ENCODE data around the gene CTBP1. TPM values are rescaled to one million over a fixed set of nuclear protein-coding genes. Genes with fewer than 3 reads are reported as not detected.

The CTBP1 gene
- total and polyA plus RNA-seq, 2 experiments from 2014 or later, result 40.1 to 160 TPM

- peak overlapping the region; percentile 20; the same call in 1 of the 2 replicates for H2AFZ ChIP-seq
- no peak overlapping the region for H3K4me2 ChIP-seq (ENCODE audit: unreplicated experiment)
- no peaks in the 10 kb centered on the region for H3K79me2 ChIP-seq (ENCODE audit: insufficient read depth)
- whole genome bisulfite sequencing, 2 experiments (ENCODE audit: low coverage in 1 of 2, low lambda C conversion rate in 2 of 2, missing lambda C conversion rate in 2 of 2), result 8 to 9% methylated on average over 45 to 82 of the region's 88 CpGs
- H4K20me1 ChIP-seq (ENCODE audit: insufficient read depth), result no peaks in the 10 kb centered on the region
- no peaks in the 10 kb centered on the region for H3F3A ChIP-seq (ENCODE audit: insufficient read depth)
- no peaks in the 10 kb centered on the region for H3K9me3 ChIP-seq (ENCODE audit: low read depth)
- peaks cover 10% of the 10 kb centered on the region for H3K27me3 ChIP-seq (replicated peaks; ENCODE audit: insufficient read depth)
- H3K4me3 ChIP-seq, result 0 out of 2 replicates have a peak overlapping the region, but pooled peaks have one; percentile 26
- peak; percentile 43 for DNase-seq
- H3K27ac ChIP-seq, result no peak overlapping the region
- TF ChIP-seq EZH2phosphoT487 (IDR thresholded peaks at IDR 0.05; ENCODE audit: insufficient read depth, low read depth), result no peak
- TF ChIP-seq EZH2 (IDR thresholded peaks at IDR 0.05; ENCODE audit: insufficient read depth, poor library complexity, severe bottlenecking), result peak; percentile 91
- in situ Hi-C loops (cut with MboI), result no loop called here
- H3K4me1 ChIP-seq (ENCODE audit: insufficient read depth), result peaks cover 5% of the 10 kb centered on the region; the same call in 1 of the 2 replicates
- no peak overlapping the region for H3K9ac ChIP-seq
- no peaks in the 10 kb centered on the region for H3K36me3 ChIP-seq (ENCODE audit: low read depth)
- H3K9me2 ChIP-seq (ENCODE audit: insufficient read depth), result no peaks in the 10 kb centered on the region
Measured at GRCh38 chr4:1171311-1172227, 77.4 kb downstream of the CTBP1 start.

- in situ Hi-C loops (cut with MboI), result no loop called here
- no peaks in the 10 kb centered on the region for H4K20me1 ChIP-seq (ENCODE audit: insufficient read depth)
- no peak overlapping the region for H3K27ac ChIP-seq
- peaks cover 10% of the 10 kb centered on the region for H3K27me3 ChIP-seq (replicated peaks; ENCODE audit: insufficient read depth)
- no peak overlapping the region for H3K9ac ChIP-seq
- 60 to 69% methylated on average over 9 to 39 of the region's 42 CpGs for WGBS, 2 experiments (ENCODE audit: low coverage in 1 of 2, low lambda C conversion rate in 2 of 2, missing lambda C conversion rate in 2 of 2)
- no peak for DNase-seq
- H3K9me2 ChIP-seq (ENCODE audit: insufficient read depth), result no peaks in the 10 kb centered on the region
- no peak overlapping the region for H3K4me2 ChIP-seq (ENCODE audit: unreplicated experiment)
- H3F3A ChIP-seq (ENCODE audit: insufficient read depth), result no peaks in the 10 kb centered on the region
- H2AFZ ChIP-seq, result no peak overlapping the region
- no peaks in the 10 kb centered on the region for H3K79me2 ChIP-seq (ENCODE audit: insufficient read depth)
- H3K4me1 ChIP-seq (ENCODE audit: insufficient read depth), result peaks cover 5% of the 10 kb centered on the region; the same call in 1 of the 2 replicates
- TF ChIP-seq EZH2phosphoT487 (IDR thresholded peaks at IDR 0.05; ENCODE audit: insufficient read depth, low read depth) (no peak), EZH2 (IDR thresholded peaks at IDR 0.05; ENCODE audit: insufficient read depth, poor library complexity, severe bottlenecking) (no peak)
- H3K36me3 ChIP-seq (ENCODE audit: low read depth), result no peaks in the 10 kb centered on the region
- no peak overlapping the region for H3K4me3 ChIP-seq
- H3K9me3 ChIP-seq (ENCODE audit: low read depth), result no peaks in the 10 kb centered on the region
Measured at GRCh38 chr4:1170976-1171310, 78.0 kb downstream of the CTBP1 start.

- H3K4me1 ChIP-seq (ENCODE audit: insufficient read depth), result peaks cover 5% of the 10 kb centered on the region; the same call in 1 of the 2 replicates
- 89 to 92% methylated on average over 32 to 37 of the region's 37 CpGs for WGBS, 2 experiments (ENCODE audit: low coverage in 1 of 2, low lambda C conversion rate in 2 of 2, missing lambda C conversion rate in 2 of 2)
- no peak for DNase-seq
- H2AFZ ChIP-seq, result no peak overlapping the region
- TF ChIP-seq EZH2 (IDR thresholded peaks at IDR 0.05; ENCODE audit: insufficient read depth, poor library complexity, severe bottlenecking), result no peak
- no peak for TF ChIP-seq EZH2phosphoT487 (IDR thresholded peaks at IDR 0.05; ENCODE audit: insufficient read depth, low read depth)
- no peaks in the 10 kb centered on the region for H3F3A ChIP-seq (ENCODE audit: insufficient read depth)
- no peak overlapping the region for H3K9ac ChIP-seq
- no peak overlapping the region for H3K4me2 ChIP-seq (ENCODE audit: unreplicated experiment)
- H3K27me3 ChIP-seq (replicated peaks; ENCODE audit: insufficient read depth), result peaks cover 10% of the 10 kb centered on the region
- no peaks in the 10 kb centered on the region for H3K9me2 ChIP-seq (ENCODE audit: insufficient read depth)
- H3K4me3 ChIP-seq, result no peak overlapping the region
- H3K27ac ChIP-seq, result no peak overlapping the region
- H3K79me2 ChIP-seq (ENCODE audit: insufficient read depth), result no peaks in the 10 kb centered on the region
- no peaks in the 10 kb centered on the region for H3K36me3 ChIP-seq (ENCODE audit: low read depth)
- no peaks in the 10 kb centered on the region for H4K20me1 ChIP-seq (ENCODE audit: insufficient read depth)
- H3K9me3 ChIP-seq (ENCODE audit: low read depth), result no peaks in the 10 kb centered on the region
- in situ Hi-C loops (cut with MboI), result no loop called here
Measured at GRCh38 chr4:1170156-1170975, 78.6 kb downstream of the CTBP1 start.

GRCh38 chr4:1169691-1170096 is 79.2 kb downstream of the CTBP1 start:
- no peaks in the 10 kb centered on the region for H3F3A ChIP-seq (ENCODE audit: insufficient read depth)
- no peak for TF ChIP-seq EZH2 (IDR thresholded peaks at IDR 0.05; ENCODE audit: insufficient read depth, poor library complexity, severe bottlenecking)
- TF ChIP-seq EZH2phosphoT487 (IDR thresholded peaks at IDR 0.05; ENCODE audit: insufficient read depth, low read depth), result no peak
- WGBS, 2 experiments (ENCODE audit: low coverage in 1 of 2, low lambda C conversion rate in 2 of 2, missing lambda C conversion rate in 2 of 2), result 86 to 87% methylated on average over 13 of the region's 13 CpGs
- no peaks in the 10 kb centered on the region for H3K9me2 ChIP-seq (ENCODE audit: insufficient read depth)
- no peak overlapping the region for H3K9ac ChIP-seq
- peaks cover 10% of the 10 kb centered on the region for H3K27me3 ChIP-seq (replicated peaks; ENCODE audit: insufficient read depth)
- H3K36me3 ChIP-seq (ENCODE audit: low read depth), result no peaks in the 10 kb centered on the region
- H3K27ac ChIP-seq, result no peak overlapping the region
- H3K79me2 ChIP-seq (ENCODE audit: insufficient read depth), result no peaks in the 10 kb centered on the region
- in situ Hi-C loops (cut with MboI), result no loop called here
- peaks cover 5% of the 10 kb centered on the region; the same call in 1 of the 2 replicates for H3K4me1 ChIP-seq (ENCODE audit: insufficient read depth)
- no peak overlapping the region for H3K4me3 ChIP-seq
- H4K20me1 ChIP-seq (ENCODE audit: insufficient read depth), result no peaks in the 10 kb centered on the region
- DNase-seq, result no peak
- H3K9me3 ChIP-seq (ENCODE audit: low read depth), result no peaks in the 10 kb centered on the region
- no peak overlapping the region for H3K4me2 ChIP-seq (ENCODE audit: unreplicated experiment)
- H2AFZ ChIP-seq, result no peak overlapping the region

Data from GM23248 (cell line).